ENCODE data around the gene FIBCD1. TPM values are rescaled to one million over a fixed set of nuclear protein-coding genes. Genes with fewer than 3 reads are reported as not detected.

The FIBCD1 gene
- polyA plus RNA-seq, 1 of the 3 experiments (the other 2 are of a cell fraction), result 1.3 TPM

- no peaks in the 10 kb centered on the region for H3F3A ChIP-seq (replicated peaks; ENCODE audit: insufficient read depth)
- ChIA-PET CTCF (interaction anchor here (0.5 to 4.5 kb wide), 4 partner anchors 15 to 206 kb away, joined by 3 to 32 read pairs (median 4); no protein-coding TSS in a partner anchor), POLR2A (no interaction called here)
- H3K9me3 ChIP-seq, result no peaks in the 10 kb centered on the region
- 84% methylated on average over 6 of the region's 10 CpGs for WGBS (ENCODE audit: low lambda C conversion rate)
- no peaks in the 10 kb centered on the region for H3K9me2 ChIP-seq
- H3K36me3 ChIP-seq (replicated peaks in 1 of 2; ENCODE audit: control insufficient read depth in 1 of 2, insufficient read depth in 2 of 2, low read length in 1 of 2), result no peaks in the 10 kb centered on the region
- H3K4me2 ChIP-seq, result no peak overlapping the region
- no peak overlapping the region for H3K27ac ChIP-seq (ENCODE audit: low read depth in 2 of 2, low read length in 1 of 2)
- H4K20me1 ChIP-seq (ENCODE audit: insufficient read depth), result no peaks in the 10 kb centered on the region
- TF ChIP-seq MEF2A (IDR thresholded peaks at IDR 0.05; ENCODE audit: borderline replicate concordance, low read depth), result no peak
- TF ChIP-seq, protein P1, sequence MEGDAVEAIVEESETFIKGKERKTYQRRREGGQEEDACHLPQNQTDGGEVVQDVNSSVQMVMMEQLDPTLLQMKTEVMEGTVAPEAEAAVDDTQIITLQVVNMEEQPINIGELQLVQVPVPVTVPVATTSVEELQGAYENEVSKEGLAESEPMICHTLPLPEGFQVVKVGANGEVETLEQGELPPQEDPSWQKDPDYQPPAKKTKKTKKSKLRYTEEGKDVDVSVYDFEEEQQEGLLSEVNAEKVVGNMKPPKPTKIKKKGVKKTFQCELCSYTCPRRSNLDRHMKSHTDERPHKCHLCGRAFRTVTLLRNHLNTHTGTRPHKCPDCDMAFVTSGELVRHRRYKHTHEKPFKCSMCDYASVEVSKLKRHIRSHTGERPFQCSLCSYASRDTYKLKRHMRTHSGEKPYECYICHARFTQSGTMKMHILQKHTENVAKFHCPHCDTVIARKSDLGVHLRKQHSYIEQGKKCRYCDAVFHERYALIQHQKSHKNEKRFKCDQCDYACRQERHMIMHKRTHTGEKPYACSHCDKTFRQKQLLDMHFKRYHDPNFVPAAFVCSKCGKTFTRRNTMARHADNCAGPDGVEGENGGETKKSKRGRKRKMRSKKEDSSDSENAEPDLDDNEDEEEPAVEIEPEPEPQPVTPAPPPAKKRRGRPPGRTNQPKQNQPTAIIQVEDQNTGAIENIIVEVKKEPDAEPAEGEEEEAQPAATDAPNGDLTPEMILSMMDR (IDR thresholded peaks at IDR 0.05), result no peak
- TF ChIP-seq RFX5 (IDR thresholded peaks at IDR 0.05; ENCODE audit: low read length), result no peak
- TF ChIP-seq NRF1 (IDR thresholded peaks at IDR 0.05; ENCODE audit: low read depth, low read length), result no peak
- TF ChIP-seq REST (IDR thresholded peaks at IDR 0.05; ENCODE audit: low read depth, low read length), result no peak
- TF ChIP-seq, protein P2, sequence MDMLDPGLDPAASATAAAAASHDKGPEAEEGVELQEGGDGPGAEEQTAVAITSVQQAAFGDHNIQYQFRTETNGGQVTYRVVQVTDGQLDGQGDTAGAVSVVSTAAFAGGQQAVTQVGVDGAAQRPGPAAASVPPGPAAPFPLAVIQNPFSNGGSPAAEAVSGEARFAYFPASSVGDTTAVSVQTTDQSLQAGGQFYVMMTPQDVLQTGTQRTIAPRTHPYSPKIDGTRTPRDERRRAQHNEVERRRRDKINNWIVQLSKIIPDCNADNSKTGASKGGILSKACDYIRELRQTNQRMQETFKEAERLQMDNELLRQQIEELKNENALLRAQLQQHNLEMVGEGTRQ (IDR thresholded peaks at IDR 0.05; ENCODE audit: borderline replicate concordance, low read depth, low read length), result no peak
- TF ChIP-seq MXI1 (IDR thresholded peaks at IDR 0.05; ENCODE audit: low read depth, low read length), result no peak
- no peak for TF ChIP-seq YY1 (IDR thresholded peaks at IDR 0.05; ENCODE audit: low read depth)
- no peak for TF ChIP-seq TAF1 (IDR thresholded peaks at IDR 0.05; ENCODE audit: borderline replicate concordance, low read depth, low read length)
- no peak for TF ChIP-seq ELF1 (IDR thresholded peaks at IDR 0.05)
- TF ChIP-seq RCOR1 (IDR thresholded peaks at IDR 0.05; ENCODE audit: low read length), result no peak
- H3K27me3 ChIP-seq (ENCODE audit: insufficient read depth), result 0 out of 2 replicates have a peak, but pooled peaks cover 7% of the 10 kb centered on the region
- no peaks in the 10 kb centered on the region; a peak in 1 of 4 replicates for H3K4me1 ChIP-seq (ENCODE audit: control insufficient read depth in 1 of 2, insufficient read depth in 2 of 2, low read depth in 1 of 2, low read length in 1 of 2)
- no peak overlapping the region for H3K4me3 ChIP-seq (ENCODE audit: low read depth in 2 of 2, low read length in 1 of 2)
- no peak for DNase-seq
- H3K9ac ChIP-seq, result no peak overlapping the region
- H2AFZ ChIP-seq (ENCODE audit: low read depth), result no peak overlapping the region
- no peaks in the 10 kb centered on the region for H3K79me2 ChIP-seq (ENCODE audit: insufficient read depth)
Measured at GRCh38 chr9:130981002-130981755, 42.1 kb upstream of the FIBCD1 start.
